ENCODE measurements around the gene CENPVL1. TPM values are rescaled to one million over a fixed set of nuclear protein-coding genes. Genes with fewer than 3 reads are reported as not detected.

Gene CENPVL1
- total RNA-seq, 1 donor from 2014 or later, result 1.6 TPM

- Mint-ChIP-seq H3K27me3 (ENCODE audit: low read depth) (peaks cover 3% of the 10 kb centered on the region), H3K4me3 (no peak overlapping the region), H3K36me3 (ENCODE audit: low read depth) (no peaks in the 10 kb centered on the region), H3K27ac (ENCODE audit: unreplicated experiment) (no peak overlapping the region), H3K4me1 (peaks cover 5% of the 10 kb centered on the region), H3K9me3 (no peaks in the 10 kb centered on the region)
- no peak for DNase-seq (ENCODE audit: low read depth, low spot score)
- no peak for TF ChIP-seq CTCF (conservative IDR thresholded peaks at IDR 0.05)
Measured at GRCh38 chrX:51759055-51759839, 48.9 kb downstream of the CENPVL1 start.

GRCh38 chrX:51760657-51761056, 50.3 kb downstream of the CENPVL1 start:
- peaks cover under 1% of the 10 kb centered on the region for H3K27me3 Mint-ChIP-seq (ENCODE audit: low read depth)
- H3K36me3 Mint-ChIP-seq (ENCODE audit: low read depth), result no peaks in the 10 kb centered on the region
- H3K9me3 Mint-ChIP-seq, result no peaks in the 10 kb centered on the region
- no peak overlapping the region for H3K27ac Mint-ChIP-seq (ENCODE audit: unreplicated experiment)
- DNase-seq (ENCODE audit: low read depth, low spot score), result no peak
- no peak overlapping the region for H3K4me3 Mint-ChIP-seq
- peaks cover 5% of the 10 kb centered on the region for H3K4me1 Mint-ChIP-seq
- no peak for TF ChIP-seq CTCF (conservative IDR thresholded peaks at IDR 0.05)

Other genes with a start within 250 kb of the CENPVL1 start
- 39.8 and 41.3 TPM in 2 replicates for gene NUDT11, start 213.9 kb upstream of the CENPVL1 start, total RNA-seq
- gene CENPVL3, start 91.6 kb upstream of the CENPVL1 start, total RNA-seq, result 10.1 and 11.1 TPM in 2 replicates
- gene CENPVL2, start 27.7 kb upstream of the CENPVL1 start, total RNA-seq, result 1.3 and 1.6 TPM in 2 replicates
- 21.6 and 22.2 TPM in 2 replicates for gene GSPT2, start 32.9 kb downstream of the CENPVL1 start, total RNA-seq
- gene MAGED1, start 183.1 kb downstream of the CENPVL1 start, total RNA-seq, result 237 and 246 TPM in 2 replicates

All from neural crest cell (in vitro differentiated cells).